Fibroblast of skin of back (primary cell): ENCODE data around the gene RBM33.

Experiments used
- DNase-seq: peaks from one replicate; pipeline ENCODE4 v3.0.0-alpha.2; 2013

The RBM33 gene

GRCh38 chr7:155778349-155778748 lies 133.9 kb downstream of the RBM33 start:
- no peak for DNase-seq

GRCh38 chr7:155780884-155781283 lies 136.4 kb downstream of the RBM33 start:
- no peak for DNase-seq

- DNase-seq = no peak
Measured at GRCh38 chr7:155781433-155781832, 137.0 kb downstream of the RBM33 start.

- DNase-seq = no peak
Measured at GRCh38 chr7:155782466-155782865, 138.0 kb downstream of the RBM33 start.

DNA sequence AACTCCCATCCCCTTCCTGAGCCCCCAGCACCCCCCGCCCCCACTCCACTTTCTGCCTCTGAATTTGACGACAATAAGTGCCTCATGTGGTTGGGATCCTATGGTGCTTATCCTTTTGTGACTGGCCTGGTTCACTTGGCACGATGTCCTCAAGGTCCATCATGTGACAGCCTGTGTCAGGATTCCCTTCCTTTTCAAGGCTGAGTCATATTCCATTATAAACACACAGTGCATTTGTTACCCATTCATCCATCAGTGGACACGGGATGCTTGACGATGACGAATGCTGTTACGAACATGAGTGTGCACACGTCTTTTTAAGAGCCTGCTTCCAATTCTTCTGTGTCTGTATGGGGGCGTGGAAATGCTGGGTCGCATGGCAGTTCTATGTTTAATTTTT lies 141.1 kb downstream of the RBM33 start:
- DNase-seq = no peak

DNA sequence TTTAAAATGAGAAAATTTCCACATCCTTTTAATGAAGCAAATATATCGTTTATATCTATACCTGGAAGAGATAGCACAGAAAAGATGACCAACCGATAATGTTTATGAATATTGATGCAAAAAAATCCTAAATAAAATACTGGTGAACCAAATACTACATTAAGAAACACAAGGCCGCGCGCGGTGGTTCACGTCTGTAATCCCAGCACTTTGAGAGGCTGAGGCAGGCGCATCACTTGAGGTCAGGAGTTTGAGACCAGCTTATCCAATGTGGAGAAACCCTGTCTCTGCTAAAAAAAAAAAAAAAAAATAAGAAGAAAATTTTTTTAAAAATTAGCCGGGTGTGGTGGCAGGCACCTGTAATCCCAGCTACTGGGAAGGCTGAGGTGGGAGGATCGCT lies 142.0 kb downstream of the RBM33 start:
- no peak for DNase-seq

DNA sequence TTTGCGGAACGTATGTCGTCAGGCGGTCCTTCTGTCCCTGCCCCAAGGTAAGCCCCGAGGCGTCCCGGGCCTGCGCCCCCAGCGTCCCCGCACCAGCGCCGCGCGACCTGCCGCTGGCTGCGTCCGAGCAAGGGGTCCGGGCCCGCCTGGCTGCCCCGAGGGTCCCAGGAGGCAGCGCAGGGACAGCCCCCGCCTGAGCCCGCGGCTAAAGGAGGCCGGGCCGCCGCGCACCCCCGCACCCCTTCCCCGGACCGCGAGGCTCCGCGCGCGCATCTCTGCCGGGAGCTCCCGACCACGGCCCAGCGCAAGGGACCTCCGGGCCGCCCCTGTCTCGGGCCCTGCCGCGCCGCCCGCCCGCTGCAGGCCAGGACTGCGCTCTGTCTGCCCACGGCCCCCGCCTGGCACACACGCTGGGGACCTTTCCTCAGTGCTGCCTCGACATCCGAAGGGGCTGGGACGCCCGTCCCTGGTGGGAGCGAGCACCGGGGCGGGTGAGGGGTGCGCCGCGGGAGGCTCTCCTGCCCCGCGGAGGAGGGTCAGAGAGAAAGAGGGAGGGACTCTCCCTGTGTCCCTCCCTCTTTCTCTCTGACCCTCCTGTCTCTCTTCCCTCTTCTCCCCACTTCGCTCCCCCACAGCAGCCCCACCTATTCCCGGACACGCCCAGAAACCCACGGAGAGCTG lies 142.8 kb downstream of the RBM33 start:
- DNase-seq = no peak

DNA sequence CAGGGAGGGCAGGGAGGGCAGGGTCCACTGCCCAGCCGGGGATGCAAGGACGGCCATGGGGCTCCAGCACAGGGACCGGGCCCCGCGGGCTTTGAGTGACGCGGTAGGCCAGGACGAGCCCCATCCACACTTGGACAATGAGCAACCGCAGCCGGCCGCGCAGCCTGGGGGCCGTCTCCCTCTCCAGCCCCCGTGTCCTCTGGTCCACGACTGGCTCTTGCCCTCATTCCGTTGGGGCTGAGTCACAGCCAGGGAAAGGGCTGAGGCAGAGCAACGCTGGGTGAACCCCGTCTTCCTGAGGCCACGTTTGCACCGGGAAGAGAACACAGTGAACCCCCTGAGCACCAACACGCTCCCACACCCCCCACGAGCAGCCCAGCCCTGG lies 144.1 kb downstream of the RBM33 start:
- no peak for DNase-seq

GRCh38 chr7:155789001-155789725 lies 144.7 kb downstream of the RBM33 start:
- no peak for DNase-seq

DNA sequence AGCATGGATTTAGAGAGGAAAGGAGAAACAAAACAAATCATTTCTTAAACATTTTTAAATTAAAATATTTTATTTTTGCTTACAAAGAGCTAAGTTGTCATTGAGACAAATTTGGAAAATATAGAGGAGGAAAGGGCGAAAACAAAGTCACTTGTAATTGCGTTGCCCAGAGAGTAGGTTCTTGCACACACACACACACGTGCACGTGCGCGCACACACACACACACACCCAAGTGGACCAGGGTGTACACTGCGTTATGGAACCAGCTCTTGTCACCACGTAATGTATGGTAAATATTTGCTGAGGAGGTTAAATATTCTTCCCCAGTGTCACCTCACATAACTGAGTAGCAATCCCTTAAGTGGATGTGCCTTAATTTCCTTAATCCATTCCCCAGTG lies 146.2 kb downstream of the RBM33 start:
- DNase-seq = no peak

GRCh38 chr7:155791214-155791737 lies 146.8 kb downstream of the RBM33 start:
- DNase-seq = no peak

GRCh38 chr7:155791836-155792235 lies 147.4 kb downstream of the RBM33 start:
- no peak for DNase-seq

DNA sequence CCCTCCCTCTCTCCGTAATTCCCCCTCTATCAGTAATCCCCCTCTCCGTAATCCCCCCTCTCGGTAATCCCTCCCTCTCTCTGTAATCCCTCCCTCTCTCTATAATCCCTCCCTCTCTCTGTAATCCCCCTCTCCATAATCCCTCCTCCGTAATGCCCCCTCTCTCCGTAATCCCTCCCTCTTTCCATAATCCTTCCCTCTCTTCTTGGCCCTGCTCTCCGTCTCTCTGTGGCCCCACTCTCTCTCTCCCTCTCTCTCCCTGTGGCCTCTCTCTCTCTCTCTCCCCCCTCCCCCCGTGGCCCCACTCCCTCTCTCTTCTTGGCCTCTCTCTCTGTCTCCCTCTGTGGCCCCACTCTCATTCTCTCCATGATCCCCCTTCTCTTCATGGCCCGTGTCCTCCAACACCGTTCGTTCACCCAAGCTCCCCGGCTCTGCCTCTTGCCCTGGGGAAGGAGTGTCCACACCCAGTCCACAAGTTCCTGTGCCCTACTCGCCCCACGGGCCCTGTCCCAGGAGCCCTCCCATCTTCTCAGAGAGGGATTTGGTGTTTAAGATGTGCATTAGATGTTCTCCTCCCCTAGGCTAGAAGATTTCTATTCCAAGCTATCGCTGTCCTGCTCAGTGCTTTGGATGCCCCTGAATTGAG lies 148.0 kb downstream of the RBM33 start:
- DNase-seq = no peak

DNA sequence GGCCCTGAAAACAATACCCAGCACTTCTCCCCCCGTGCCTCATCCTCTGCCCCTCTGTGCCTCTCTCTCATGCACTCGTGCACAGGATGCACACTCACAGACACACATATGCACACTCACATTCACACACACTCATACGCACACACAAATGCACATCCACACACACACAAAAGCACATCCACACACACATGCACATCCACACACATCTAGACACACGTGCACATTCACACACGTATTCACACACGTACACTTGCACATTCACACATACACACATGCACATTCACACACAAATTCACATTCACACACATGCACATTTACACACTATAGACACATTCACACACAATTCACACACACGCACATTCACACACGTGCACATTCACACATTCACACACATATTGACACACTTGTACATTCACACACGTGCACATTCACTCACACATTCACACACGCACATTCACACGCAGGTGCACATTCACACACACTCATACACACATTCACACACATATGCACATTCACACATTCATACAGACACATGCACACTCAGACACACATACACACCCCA lies 148.6 kb downstream of the RBM33 start:
- no peak for DNase-seq

GRCh38 chr7:155793720-155794119 lies 149.3 kb downstream of the RBM33 start:
- no peak for DNase-seq

DNA sequence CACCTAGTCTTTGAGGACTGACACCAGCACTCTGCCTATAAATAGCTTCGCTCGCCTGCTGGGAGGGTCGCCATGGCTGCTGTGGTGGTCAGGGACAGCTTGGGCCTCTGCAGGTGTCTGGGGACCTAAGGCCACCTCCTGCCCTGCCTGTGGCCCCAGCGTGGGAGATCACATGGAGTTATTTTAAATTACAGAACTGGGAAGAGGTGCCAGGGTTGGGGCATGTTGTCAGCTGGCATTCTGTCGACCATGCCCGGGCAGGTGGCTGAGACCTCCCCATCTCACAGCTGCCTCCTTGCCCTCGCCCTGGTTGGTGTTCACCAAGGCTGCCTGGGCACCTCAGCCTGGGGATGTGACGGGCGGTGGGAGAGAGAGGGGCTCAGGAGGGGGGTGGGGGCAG lies 149.7 kb downstream of the RBM33 start:
- DNase-seq = no peak

GRCh38 chr7:155795401-155795800 lies 150.9 kb downstream of the RBM33 start:
- DNase-seq = no peak

DNA sequence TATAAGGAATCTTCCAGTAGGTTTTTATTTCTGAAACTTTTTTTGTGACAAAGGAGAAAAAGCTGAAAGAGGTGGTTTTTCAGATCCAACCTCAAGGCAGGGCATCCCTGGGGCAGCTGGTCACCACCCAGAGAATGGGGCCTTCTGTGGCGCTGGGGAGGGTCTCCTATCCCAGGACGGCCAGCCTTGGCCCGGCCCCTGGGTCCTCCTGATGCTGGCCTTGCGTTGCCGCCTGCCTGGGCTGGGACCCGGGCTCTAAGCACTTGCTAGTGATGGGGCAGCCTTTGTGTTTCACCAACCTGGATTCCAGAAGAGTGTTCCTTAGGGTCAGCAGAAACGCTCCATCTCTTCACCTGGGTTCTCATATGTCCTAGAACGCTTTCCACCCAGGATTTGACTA lies 151.5 kb downstream of the RBM33 start:
- DNase-seq = no peak

GRCh38 chr7:155796381-155797261 lies 152.2 kb downstream of the RBM33 start:
- no peak for DNase-seq

DNA sequence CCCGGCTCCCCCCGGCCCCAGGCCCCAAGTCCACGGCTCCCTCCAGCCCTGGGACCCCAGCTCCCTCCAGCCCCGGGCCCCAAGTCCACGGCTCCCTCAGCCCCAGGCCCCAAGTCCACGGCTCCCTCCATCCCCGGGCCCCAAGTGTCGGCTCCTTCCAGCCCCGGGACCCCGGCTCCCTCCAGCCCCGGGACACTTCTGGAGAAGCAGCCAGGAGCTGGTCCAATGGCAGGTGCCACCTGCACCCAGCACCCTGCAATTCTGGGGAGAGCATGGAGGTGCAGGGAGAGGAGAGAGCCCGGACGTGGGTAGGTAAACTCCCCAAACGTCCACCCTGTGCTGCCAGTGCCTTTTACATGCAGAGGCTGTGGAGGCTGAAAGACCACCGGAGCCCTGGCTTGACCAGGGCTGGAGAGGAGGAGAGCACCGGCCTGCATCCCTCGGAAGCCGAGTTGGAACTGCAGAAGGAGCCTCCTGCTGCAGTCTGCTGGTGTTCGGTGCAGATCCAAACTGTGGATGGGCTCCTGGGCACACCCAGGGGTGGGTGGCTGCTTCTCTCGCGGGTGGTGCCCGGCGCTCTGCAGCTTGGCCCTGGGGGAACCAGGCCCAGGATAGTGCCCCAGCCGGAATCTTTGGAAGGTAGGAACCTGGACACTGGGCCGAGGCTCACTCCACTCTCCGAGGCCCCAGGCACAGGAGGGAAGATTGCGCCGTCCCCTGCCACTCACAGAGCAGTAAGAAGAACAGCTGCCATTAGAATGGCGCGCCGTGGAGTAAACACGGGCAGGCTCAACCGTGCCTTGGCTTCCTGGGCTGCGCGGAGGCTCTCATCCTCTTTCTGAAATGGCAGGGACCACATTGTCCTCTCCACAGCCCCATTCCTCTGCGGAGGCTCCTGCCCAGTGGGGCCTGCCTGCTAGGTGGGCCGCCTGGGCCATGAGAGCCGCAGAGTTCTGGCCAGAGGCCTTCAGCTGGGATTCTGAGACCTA lies 153.1 kb downstream of the RBM33 start:
- no peak for DNase-seq
